Measurements from ENCODE around the gene LPAR3.
"Not testable (repeated sequence)": the region's sequence is repeated elsewhere in the genome, so short reads cannot be mapped to it uniquely, and the experiment has no call there.

LPAR3 gene, protein sequence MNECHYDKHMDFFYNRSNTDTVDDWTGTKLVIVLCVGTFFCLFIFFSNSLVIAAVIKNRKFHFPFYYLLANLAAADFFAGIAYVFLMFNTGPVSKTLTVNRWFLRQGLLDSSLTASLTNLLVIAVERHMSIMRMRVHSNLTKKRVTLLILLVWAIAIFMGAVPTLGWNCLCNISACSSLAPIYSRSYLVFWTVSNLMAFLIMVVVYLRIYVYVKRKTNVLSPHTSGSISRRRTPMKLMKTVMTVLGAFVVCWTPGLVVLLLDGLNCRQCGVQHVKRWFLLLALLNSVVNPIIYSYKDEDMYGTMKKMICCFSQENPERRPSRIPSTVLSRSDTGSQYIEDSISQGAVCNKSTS
- 0.19 to 7.8 (median 0.32) reads per million in 3 experiments for total RNA-seq

DNA sequence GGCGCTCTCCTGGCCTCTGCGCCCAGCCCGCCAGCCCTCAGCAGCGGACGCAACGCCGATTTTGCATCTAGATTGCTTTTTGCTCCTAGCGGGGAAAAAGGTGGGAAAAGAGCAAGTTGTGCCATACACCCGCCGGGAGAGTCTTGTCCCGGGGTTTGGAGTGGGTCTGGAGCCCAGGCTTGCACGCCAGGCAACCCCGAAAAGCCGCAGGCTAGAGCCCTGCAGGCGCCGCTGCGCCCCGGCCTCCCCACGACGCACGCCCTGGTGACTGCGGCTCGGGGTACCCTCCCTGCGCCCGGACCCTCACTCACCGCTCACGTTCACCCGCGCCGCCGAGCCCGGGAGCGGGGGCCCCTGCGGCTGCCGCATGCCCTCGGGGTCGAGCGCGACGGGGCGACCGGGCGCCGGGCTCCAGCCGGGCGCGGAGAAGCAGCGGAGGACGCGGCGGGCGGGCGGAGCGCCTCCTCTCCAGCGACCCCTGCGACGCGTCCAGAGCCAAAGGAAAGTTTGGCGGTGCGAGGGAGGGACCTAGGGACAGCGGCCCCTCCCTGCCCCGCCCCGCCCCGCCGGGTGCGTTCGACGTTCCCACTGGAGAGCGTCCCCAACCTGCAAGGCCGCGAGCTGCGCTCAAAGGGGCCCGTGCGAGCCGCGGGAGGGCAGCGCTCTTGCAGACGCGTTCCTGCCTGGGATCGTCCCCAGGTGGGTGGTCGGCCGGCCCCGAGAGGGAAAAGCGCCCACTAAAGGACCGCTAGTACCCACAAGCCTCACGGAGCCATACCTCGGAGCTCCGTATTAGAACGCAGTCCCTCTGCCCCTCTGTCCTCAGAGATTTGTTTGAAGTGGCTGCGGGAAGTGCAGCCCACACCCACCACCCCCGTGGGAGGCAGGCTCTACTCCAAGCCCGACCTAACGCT is at the start of gene LPAR3:
Gene LPAR3, minus strand, starts transcription at position 502 of the 914 bp plus-strand sequence. CDS start 27,086 bp downstream, outside the sequence.
- DNase-seq, result no peak

DNA sequence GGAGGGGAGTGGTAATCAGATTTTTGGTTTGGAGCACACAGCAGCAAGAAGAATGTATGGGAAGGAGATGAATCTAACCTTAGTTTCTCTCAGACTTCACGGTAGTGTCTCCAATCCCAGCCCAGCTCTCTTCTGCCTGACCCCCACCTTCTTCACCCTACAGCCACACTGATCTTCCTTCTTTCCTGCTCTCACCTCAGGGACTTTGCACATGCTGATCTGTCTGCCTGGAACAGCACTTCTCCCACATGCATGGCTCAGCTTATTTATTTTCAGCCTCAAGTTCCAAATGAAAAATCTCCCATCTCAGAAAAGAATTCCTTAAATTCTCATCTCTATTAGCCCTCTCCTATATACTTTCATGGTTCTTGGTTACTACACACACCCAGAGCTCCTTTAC is 48.8 kb upstream of the LPAR3 start:
- no peak for DNase-seq

DNA sequence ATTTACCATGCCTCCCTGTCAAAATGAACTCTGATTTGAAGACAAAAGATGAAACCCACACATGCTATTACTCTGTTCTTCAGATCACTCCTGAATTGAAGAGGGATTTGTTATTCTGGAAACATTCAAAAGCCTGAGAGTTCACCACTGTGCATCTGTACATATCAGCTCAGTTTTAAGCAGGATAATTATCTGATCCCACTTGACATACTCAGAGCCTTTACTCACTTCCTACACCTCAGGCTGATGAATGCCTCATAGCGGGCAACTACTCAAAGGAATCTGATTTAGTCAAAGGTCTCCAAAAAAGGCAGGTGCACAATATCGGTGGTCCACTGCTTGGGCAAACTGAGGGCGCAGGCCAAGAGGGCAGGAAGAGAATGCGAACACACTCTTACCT is 47.5 kb upstream of the LPAR3 start:
- no peak for DNase-seq

DNA sequence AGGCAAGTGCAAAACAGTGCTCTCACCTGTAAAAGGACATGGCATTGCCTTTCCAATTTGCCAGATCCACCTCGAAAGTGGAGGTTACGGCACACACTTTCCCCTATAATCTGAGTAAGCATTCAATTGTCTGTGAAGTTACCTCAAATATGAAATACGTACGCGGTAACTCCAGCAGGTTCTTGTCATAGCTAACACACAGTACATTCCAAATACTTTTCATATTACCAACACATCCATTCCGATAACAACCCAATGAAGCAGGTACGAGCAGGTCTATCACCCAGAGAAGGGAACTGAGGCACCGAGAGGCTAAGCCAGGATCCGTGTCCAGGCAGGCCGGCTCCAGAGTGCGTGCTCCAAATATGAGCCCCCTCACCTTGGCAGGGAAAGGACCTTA is 46.8 kb upstream of the LPAR3 start:
- DNase-seq, result no peak

DNA sequence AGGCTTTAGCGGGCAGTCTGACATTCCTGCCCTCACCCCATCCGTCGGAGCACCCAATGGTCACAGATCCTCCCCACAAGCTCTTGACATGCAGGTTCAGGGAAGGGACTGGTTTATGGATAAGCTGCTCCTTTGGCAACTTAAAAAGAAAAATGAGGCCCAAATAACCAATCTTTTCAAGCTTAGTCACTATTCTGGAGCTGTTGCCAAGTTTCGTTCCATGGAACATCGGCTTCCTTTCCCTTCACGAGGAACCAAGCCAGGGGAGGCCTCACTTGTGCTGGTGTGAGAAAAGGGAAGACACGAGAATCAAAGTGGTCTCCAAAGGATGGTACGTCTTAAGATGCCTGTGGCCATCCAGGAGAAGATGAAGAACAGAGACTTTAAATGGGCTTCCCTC is 46.1 kb upstream of the LPAR3 start:
- DNase-seq, result no peak

DNA sequence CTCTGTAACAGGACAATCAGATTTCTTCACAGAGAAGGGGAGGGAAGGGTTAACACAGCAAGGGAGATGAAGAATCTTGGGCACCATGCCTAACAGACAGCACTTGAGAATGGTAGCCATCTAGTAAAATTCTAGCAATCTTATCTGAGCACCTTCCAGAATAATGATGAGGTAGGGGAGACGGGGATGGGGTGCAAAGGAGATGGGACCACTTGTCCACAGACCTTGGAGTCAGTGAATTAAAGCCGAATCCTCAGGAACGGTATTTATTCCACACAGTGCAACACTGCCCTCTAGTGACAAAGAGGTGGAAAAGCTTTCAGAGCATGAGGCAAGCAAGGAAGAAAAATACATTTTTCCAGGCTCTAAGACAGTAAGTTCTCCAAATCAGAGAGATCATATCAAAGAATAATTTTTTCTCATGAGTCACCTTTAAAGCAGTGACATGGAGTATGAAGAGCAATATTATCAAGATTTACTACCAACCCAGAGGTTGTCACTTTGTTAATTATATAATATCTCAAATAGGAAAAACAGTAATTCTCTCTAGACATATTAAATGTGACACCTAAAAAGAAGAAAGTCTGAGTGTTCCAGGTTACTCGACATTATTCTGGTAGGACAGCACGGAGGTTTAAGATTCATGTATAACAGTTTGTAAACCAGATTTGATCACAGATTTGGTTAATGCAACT is 43.3 kb upstream of the LPAR3 start:
- peak; percentile 55 for DNase-seq

GRCh38 chr1:84933011-84933611 is 40.1 kb upstream of the LPAR3 start:
- no peak for DNase-seq

GRCh38 chr1:84930831-84931230 is 37.8 kb upstream of the LPAR3 start:
- DNase-seq, result no peak

DNA sequence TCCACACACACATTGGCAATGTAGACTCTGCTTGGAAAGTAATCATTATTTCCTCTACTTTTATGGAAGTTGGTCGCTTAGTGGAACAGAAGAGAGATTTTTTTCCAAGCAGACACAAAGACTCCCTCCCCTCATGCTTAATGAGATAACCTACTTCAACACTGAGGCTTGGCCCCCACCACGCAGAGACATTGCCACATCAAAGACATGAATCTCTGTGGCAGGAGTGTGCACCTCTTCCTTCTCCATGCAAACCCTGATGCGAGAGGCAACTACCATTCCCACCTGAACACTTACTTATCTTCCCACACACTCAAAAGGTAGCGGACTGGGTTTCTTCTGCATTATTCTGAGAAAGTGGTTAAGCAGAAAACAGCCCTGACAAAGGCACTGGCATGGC is 37.3 kb upstream of the LPAR3 start:
- no peak for DNase-seq

DNA sequence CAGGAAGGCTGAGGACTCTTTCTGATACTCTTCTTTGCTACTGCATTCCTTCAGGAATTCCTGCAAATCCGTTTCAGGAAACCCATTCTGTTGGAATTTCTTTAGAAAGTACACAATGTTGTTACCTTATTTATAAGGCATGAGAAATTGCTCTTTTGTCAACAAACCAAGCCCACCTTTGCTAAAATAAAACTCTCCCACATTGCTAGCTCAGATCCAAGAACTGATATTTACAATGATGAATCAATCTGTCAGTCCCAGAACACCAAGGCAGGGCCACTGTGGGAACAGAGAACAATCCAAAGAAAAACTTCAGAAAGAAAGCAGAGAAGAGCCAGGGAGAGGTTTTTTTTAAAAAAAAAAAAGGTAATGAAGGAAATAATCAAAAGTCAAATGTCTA is 36.6 kb upstream of the LPAR3 start:
- no peak for DNase-seq

- DNase-seq, result no peak
These were observed 36.0 kb upstream of the LPAR3 start for GRCh38 chr1:84928979-84929378.

GRCh38 chr1:84923317-84923716 is 30.3 kb upstream of the LPAR3 start:
- DNase-seq, result no peak

GRCh38 chr1:84920159-84920558 is 27.2 kb upstream of the LPAR3 start:
- DNase-seq, result no peak

DNA sequence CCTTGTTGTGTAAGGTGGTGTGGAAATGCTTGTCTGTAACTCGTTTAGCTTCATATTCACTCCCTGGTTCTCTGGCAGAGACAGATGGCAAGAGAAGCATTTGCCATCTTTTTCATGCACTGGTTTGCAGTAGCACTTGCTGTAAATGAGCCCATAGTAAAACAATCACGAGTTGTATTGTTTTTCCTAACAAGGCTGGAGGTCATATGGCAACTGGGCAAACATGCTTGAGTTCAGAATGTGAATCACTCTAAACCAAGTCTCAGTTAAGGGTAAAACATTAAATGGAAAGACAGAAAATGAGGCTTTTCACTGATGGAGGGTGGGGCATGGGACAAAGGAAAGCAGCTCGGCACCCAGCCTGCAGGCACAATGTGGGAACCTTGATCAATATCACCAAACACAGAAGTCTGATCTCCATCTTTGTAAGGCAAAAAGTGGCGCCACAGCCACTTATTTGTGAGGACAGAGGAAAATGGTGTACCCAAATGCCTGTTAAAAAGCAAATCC is 26.5 kb upstream of the LPAR3 start:
- no peak for DNase-seq

DNA sequence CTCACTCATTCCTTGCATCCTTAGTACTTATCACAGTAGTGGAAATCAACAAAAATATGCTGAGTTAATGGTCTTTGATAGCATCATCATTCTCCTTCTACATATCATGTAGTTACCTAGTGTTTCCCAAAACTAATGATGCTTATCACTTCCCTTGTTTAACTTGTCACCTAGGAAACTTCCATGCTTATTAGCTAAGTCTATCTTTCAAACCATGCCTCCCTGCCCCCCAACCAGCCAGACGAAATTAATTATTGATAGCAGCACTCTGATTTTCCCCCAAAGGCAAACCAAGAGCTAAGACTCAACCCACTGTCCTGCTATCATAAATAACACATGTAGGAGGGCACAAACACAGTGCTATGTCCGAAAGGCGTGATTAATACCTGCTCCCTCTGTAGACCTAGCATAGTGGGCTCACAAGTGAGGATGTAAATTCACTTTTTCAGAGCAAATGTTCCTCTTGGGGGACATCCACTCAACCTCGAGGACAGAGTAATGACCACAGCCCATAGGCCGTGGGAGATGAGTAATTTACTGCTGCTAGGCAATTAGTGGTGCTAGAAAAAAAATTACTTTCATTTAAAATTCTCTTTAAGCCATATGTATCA is 25.8 kb upstream of the LPAR3 start:
- DNase-seq, result no peak

GRCh38 chr1:84916897-84917296 is 23.9 kb upstream of the LPAR3 start:
- DNase-seq, result no peak

GRCh38 chr1:84913555-84913892 is 20.5 kb upstream of the LPAR3 start:
- no peak for DNase-seq

DNA sequence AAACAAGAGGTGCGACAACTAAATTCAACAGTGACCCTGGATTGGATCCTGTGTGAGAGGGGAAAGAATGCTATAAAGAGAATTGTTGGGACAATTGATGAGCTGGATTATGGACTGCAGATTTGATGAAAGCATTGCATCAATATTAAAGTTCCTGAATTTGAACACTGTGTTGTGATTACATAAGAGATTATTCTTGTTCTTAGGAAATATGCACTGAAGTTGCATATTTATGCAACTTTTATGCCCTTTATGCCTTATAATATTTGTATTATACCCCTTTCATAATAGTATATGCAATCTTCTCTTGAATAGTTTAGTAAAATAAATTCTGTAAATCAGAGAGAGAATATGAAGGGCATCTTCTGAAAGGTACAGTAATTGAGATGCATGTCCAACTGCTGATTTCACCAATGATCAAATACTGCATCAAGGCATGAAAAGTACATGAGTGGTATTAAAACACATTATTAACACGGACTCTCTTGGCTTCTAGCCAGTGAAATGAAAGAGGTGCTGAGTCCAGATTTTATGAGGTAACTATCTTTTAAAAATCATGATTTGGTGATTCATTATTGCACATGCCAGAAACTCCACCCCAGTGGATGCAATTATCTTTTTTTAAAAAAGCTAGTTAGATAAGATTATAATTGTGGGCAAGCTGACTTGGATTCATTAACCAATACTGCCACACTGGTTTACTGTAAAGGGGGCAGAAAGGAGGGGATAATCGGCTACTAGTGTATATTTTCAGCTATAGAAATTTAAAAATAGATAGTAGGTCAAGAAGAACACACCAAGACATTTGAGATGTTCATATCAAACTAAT is 19.9 kb upstream of the LPAR3 start:
- no peak for DNase-seq

DNA sequence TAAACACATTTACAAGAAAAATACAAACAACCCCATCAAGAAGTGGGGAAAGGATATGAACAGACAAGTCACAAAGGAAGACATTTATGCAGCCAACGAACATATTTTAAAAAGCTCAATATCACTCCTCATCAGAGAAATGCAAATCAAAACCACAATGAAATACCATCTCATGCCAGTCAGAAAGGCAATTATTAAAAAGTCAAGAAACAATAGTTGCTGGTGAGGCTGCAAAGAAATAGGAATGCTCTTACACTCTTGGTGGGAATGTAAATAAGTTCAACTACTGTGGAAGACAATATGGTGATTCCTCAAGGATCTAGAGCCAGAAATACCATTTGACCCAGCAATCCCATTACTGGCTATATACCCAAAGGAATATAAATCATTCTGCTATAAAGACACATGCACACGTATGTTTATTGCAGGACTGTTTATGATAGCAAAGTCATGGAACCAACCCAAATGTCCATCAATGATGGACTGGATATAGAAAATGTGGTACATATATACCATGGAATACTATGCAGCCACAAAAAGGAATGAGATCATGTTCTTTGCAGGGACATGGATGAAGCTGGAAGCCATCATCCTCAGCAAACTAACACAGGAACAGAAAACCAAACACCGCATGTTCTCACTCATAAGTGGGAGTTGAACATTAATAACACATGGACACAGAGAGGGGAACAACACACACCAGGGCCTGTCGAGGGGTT is 15.9 kb upstream of the LPAR3 start:
- DNase-seq, result not testable (repeated sequence)

GRCh38 chr1:84907095-84907827 is 14.3 kb upstream of the LPAR3 start:
- no peak for DNase-seq

Measured in central memory CD4-positive, alpha-beta T cell (primary cell).